GM12878 (cell line): ENCODE data around the gene STAG2. TPM values are rescaled to one million over a fixed set of nuclear protein-coding genes. Genes with fewer than 3 reads are reported as not detected.

Experiments
- ATAC-seq: fragments of 200-7000 bp; cut with Tn5 transposase; 3 replicates; pipeline ENCODE4 v1.9.1; 2020; ENCODE audit warnings: mild to moderate bottlenecking, moderate library complexity
- BruUV-seq: library from RNA; stranded (reverse); fragments of 400-500 nt; replicated peaks from 2 replicates; lab custom pipeline; 2021; lab: Mats Ljungman, UMichigan
- CTCF ChIA-PET: fragments of 300-600 bp; sonication (Branson Sonifier 250); formaldehyde crosslinking; extraction: SDS; loops from one replicate; lab custom pipeline; 2021; ENCODE audit warnings: inconsistent platforms; lab: Yijun Ruan, JAX
- POLR2A ChIA-PET: fragments of 350-600 bp; formaldehyde crosslinking; extraction: SDS; loops from one replicate; lab custom pipeline; 2021; ENCODE audit warnings: inconsistent platforms; lab: Charles Lee
- RAD21 ChIA-PET: fragments of 300-600 bp; sonication (Branson Sonifier 250); formaldehyde crosslinking; loops from one replicate; lab custom pipeline; 2023; ENCODE audit warnings: antibody characterized with exemption; ENCODE audit not compliant: unreplicated experiment; lab: Charles Lee
- SMC1A ChIA-PET: fragments of 300-600 bp; sonication (Branson Sonifier 250); formaldehyde crosslinking; loops from one replicate; lab custom pipeline; 2023; ENCODE audit not compliant: unreplicated experiment, uncharacterized antibody; lab: Charles Lee
- DNase-seq: peaks from one replicate; pipeline ENCODE4 v3.0.0-alpha.2; 2011; ENCODE audit warnings: low read depth, low spot score
- FAIRE-seq: peaks from 3 replicates; lab custom pipeline; 2011; peaks lifted over from hg19 to GRCh38; lab: Jason Lieb, UNC
- H2AFZ ChIP-seq: 2 replicates; pipeline ENCODE4 v1.6.0; 2011; ENCODE audit warnings: low read depth, low read length, control low read depth; ENCODE audit not compliant: control insufficient read depth
- H3K27ac ChIP-seq: 2 replicates; pipeline ENCODE4 v1.5.1; 2011; ENCODE audit warnings: control low read depth; ENCODE audit not compliant: control insufficient read depth, insufficient read depth
- H3K27me3 ChIP-seq, 2 experiments: replicated peaks in 1 of 2; 2 replicates each; pipeline versions ENCODE4 v1.6.0 to v1.6.1; 2011; ENCODE audit warnings: low read length in 1 of 2; ENCODE audit not compliant: control insufficient read depth in 2 of 2, insufficient read depth in 2 of 2
- H3K36me3 ChIP-seq, 2 experiments: 2 replicates each; pipeline ENCODE4 v1.5.1; 2011; ENCODE audit warnings: low read length in 1 of 2; ENCODE audit not compliant: control insufficient read depth in 2 of 2, insufficient read depth in 2 of 2
- H3K4me1 ChIP-seq: 2 replicates; pipeline ENCODE4 v1.6.1; 2011; ENCODE audit warnings: mild to moderate bottlenecking, low read length, moderate library complexity, mixed read lengths; ENCODE audit not compliant: control insufficient read depth, insufficient read depth
- H3K4me2 ChIP-seq: 2 replicates; pipeline ENCODE4 v1.6.0; 2011; ENCODE audit warnings: control low read depth; ENCODE audit not compliant: control insufficient read depth, insufficient read depth
- H3K4me3 ChIP-seq: fragments of 200-600 bp; sonication (generic); 2 replicates; pipeline ENCODE4 v1.5.1; 2016
- H3K79me2 ChIP-seq: 2 replicates; pipeline ENCODE4 v1.6.0; 2011; ENCODE audit warnings: low read length; ENCODE audit not compliant: control insufficient read depth, insufficient read depth
- H3K9ac ChIP-seq: 2 replicates; pipeline ENCODE4 v1.8.0; 2011; ENCODE audit warnings: low read length, control low read depth, mixed read lengths; ENCODE audit not compliant: control insufficient read depth, insufficient read depth
- H3K9me3 ChIP-seq: replicated peaks from 3 replicates; pipeline ENCODE4 v1.5.1; 2011; ENCODE audit warnings: mild to moderate bottlenecking, low read length; ENCODE audit not compliant: control insufficient read depth, insufficient read depth
- H4K20me1 ChIP-seq: 2 replicates; pipeline ENCODE4 v1.6.0; 2011; ENCODE audit not compliant: control insufficient read depth, insufficient read depth
- ASH2L ChIP-seq: fragments of 300-600, 200-600 bp; sonication (generic); IDR thresholded peaks from 2 replicates; pipeline ENCODE4 v1.6.1; 2017; ENCODE audit warnings: low read depth, mild to moderate bottlenecking, borderline replicate concordance
- ETV6 ChIP-seq, 2 experiments: fragments of 450-650 bp in 1 of 2; IDR thresholded peaks in 1 of 2; conservative IDR thresholded peaks in 1 of 2; 2 replicates each; pipeline ENCODE4 v1.6.1; 2014; ENCODE audit warnings: antibody characterized with exemption in 1 of 2, borderline replicate concordance in 1 of 2, low read depth in 1 of 2, mild to moderate bottlenecking in 1 of 2, moderate library complexity in 1 of 2
- GATAD2B ChIP-seq: fragments of 450-650 bp; conservative IDR thresholded peaks from 2 replicates; pipeline ENCODE4 v1.6.1; 2017; ENCODE audit warnings: low read depth, mild to moderate bottlenecking, moderate library complexity
- JUNB ChIP-seq: IDR thresholded peaks from 2 replicates; pipeline ENCODE4 v1.6.1; 2016; ENCODE audit warnings: antibody characterized with exemption, mild to moderate bottlenecking
- MTA2 ChIP-seq: fragments of 450-650 bp; IDR thresholded peaks from 2 replicates; pipeline ENCODE4 v1.6.1; 2016; ENCODE audit warnings: low read depth, mild to moderate bottlenecking, moderate library complexity
- NFYB ChIP-seq: IDR thresholded peaks from 2 replicates; pipeline ENCODE4 v1.6.1; 2011; ENCODE audit warnings: low read depth, mild to moderate bottlenecking, low read length, improper control_type of control experiment, moderate library complexity; ENCODE audit not compliant: insufficient read depth
- PAX5 ChIP-seq: IDR thresholded peaks from 2 replicates; pipeline ENCODE4 v1.6.1; 2011; ENCODE audit warnings: low read depth, low read length, borderline replicate concordance
- ZBTB11 ChIP-seq: fragments of 450-650 bp; formaldehyde crosslinking; IDR thresholded peaks from 2 replicates; pipeline ENCODE4 v1.5.0; 2022; ENCODE audit warnings: mild to moderate bottlenecking, missing genetic modification characterization
- WGBS: methylation state at CpG from one replicate; pipeline ENCODE4 v1.1.6; 2016; ENCODE audit warnings: low lambda C conversion rate; ENCODE audit not compliant: insufficient replicate concordance, insufficient coverage; ENCODE audit errors: missing lambda C conversion rate; 5-methylcytosine and 5-hydroxymethylcytosine counted together
- in situ Hi-C: fragments of 300-500 bp; cut with MboI; formaldehyde crosslinking; loops from 9 replicates; pipeline ENCODE4 v1.14.3; 2018; ENCODE audit warnings: mixed read lengths
- intact Hi-C: fragments of 100-400 bp; cut with micrococcal nuclease; formaldehyde crosslinking; loops from one replicate; pipeline ENCODE4 v1.14.2; 2022; ENCODE audit not compliant: unreplicated experiment
- polyA plus RNA-seq, 11 experiments: library from polyadenylated mRNA; depleted of rRNA in 4 of 11; unstranded in 6 of 11; stranded (reverse) in 5 of 11; fragments of >200 nt; fragmentation: Nextera tagmentation in 4 of 11; fragmentation: Illumina TruSeq in 1 of 11; extraction: Ambion mirVana in 4 of 11; extraction: Trizol in 1 of 11; gene quantifications; 1 replicate in 1 of 11; 2 replicates in 10 of 11; pipeline versions ENCODE4 v1.2.1 to v1.2.3, GENCODE V29; 2011 to 2016; ENCODE audit warnings: inconsistent platforms in 2 of 11, missing spikeins in 2 of 11, low read depth in 1 of 11
- total RNA-seq, 4 experiments: library from RNA; depleted of rRNA in 3 of 4; stranded (reverse); fragments of >200 nt in 3 of 4; fragmentation: Illumina TruSeq in 1 of 4; extraction: Trizol in 1 of 4; gene quantifications; 2 replicates each; pipeline versions ENCODE4 v1.2.1 to v1.2.3, GENCODE V29; 2013 to 2021

The STAG2 gene
- total and polyA plus RNA-seq, 10 of the 15 experiments (the other 5 are each of a cell fraction or from before 2014, with no cell fraction given) = 26.9 to 84.2 (median 46.7) TPM

- ChIA-PET CTCF (no interaction called here), SMC1A (no interaction called here), RAD21 (no interaction called here), POLR2A (no interaction called here)
- Histone ChIP-seq H3K4me2 (no peak overlapping the region), H3K9ac (no peak overlapping the region), H3K27me3 (no peaks in the 10 kb centered on the region), H3K79me2 (peaks cover 6% of the 10 kb centered on the region), H2AFZ (no peak overlapping the region), H3K4me3 (no peak overlapping the region), H3K4me1 (no peaks in the 10 kb centered on the region), H3K27ac (no peak overlapping the region), H4K20me1 (no peaks in the 10 kb centered on the region), H3K36me3 (no peaks in the 10 kb centered on the region; a peak in 1 of 4 replicates), H3K9me3 (no peaks in the 10 kb centered on the region)
- intact Hi-C loops = no loop called here
- no peak for ATAC-seq
- in situ Hi-C loops = no loop called here
- no TSS peak for BruUV-seq
- DNase-seq = no peak
- FAIRE-seq = no peak
- TF ChIP-seq GATAD2B (no peak), JUNB (no peak), MTA2 (no peak), ZBTB11 (CRISPR knock-in tag) (no peak), ETV6 (conservative IDR thresholded peaks at IDR 0.05 in 1 of 2, IDR thresholded peaks at IDR 0.05 in 1 of 2; ENCODE audit: borderline replicate concordance in 1 of 2, low read depth in 1 of 2) (no peak), NFYB (no peak), ASH2L (no peak), PAX5 (no peak)
- 86% methylated on average over 1 of the region's 1 CpG for WGBS
Observed at GRCh38 chrX:124026529-124026928, 65.0 kb downstream of the STAG2 start.
